GM18951 (cell line): Measurements from ENCODE around the gene DCAF10.
"Not testable (repeated sequence)": the region's sequence is repeated elsewhere in the genome, so short reads cannot be mapped to it uniquely, and the experiment has no call there.

Experiments used
- POLR2A ChIP-seq: IDR thresholded peaks from 4 replicates; pipeline ENCODE4 v1.6.1; 2011; ENCODE audit warnings: mild to moderate bottlenecking; ENCODE audit not compliant: insufficient read length, insufficient read depth; ENCODE audit errors: extremely low read depth
- in situ Hi-C: fragments of 300-500 bp; cut with MboI; formaldehyde crosslinking; loops from one replicate; pipeline ENCODE4 v1.12.0; 2022; ENCODE audit warnings: low sequenced_read_pairs, mixed read lengths, inconsistent platforms; ENCODE audit not compliant: unreplicated experiment

Gene DCAF10

GRCh38 chr9:37806271-37806670 lies 5.7 kb downstream of the DCAF10 start:
- in situ Hi-C loops: no loop called here
- no peak for TF ChIP-seq POLR2A

GRCh38 chr9:37809676-37810075 lies 9.1 kb downstream of the DCAF10 start:
- in situ Hi-C loops: not testable (repeated sequence)

- no peak for TF ChIP-seq POLR2A
- in situ Hi-C loops: no loop called here
Measured at GRCh38 chr9:37811906-37812476, 11.4 kb downstream of the DCAF10 start.

- in situ Hi-C loops: no loop called here
- no peak for TF ChIP-seq POLR2A
Measured at GRCh38 chr9:37812773-37813379, 12.3 kb downstream of the DCAF10 start.

GRCh38 chr9:37818849-37819248 lies 18.3 kb downstream of the DCAF10 start:
- in situ Hi-C loops: no loop called here
- TF ChIP-seq POLR2A: no peak

- in situ Hi-C loops: no loop called here
- TF ChIP-seq POLR2A: no peak
Measured at GRCh38 chr9:37820142-37820541, 19.5 kb downstream of the DCAF10 start.

- in situ Hi-C loops: not testable (repeated sequence)
Measured at GRCh38 chr9:37825174-37825573, 24.6 kb downstream of the DCAF10 start.

- in situ Hi-C loops: no loop called here
- TF ChIP-seq POLR2A: no peak
Measured at GRCh38 chr9:37827483-37828165, 27.0 kb downstream of the DCAF10 start.

GRCh38 chr9:37835821-37836220 lies 35.2 kb downstream of the DCAF10 start:
- in situ Hi-C loops: no loop called here

GRCh38 chr9:37836386-37836785 lies 35.8 kb downstream of the DCAF10 start:
- TF ChIP-seq POLR2A: no peak

More at GRCh38 chr9:37835821-37836220, 35.2 kb downstream of the DCAF10 start:
- TF ChIP-seq POLR2A: no peak

GRCh38 chr9:37839496-37840461 lies 39.2 kb downstream of the DCAF10 start:
- no peak for TF ChIP-seq POLR2A
- in situ Hi-C loops: no loop called here

More at GRCh38 chr9:37836386-37836785, 35.8 kb downstream of the DCAF10 start:
- in situ Hi-C loops: no loop called here

- in situ Hi-C loops: no loop called here
- TF ChIP-seq POLR2A: no peak
Measured at GRCh38 chr9:37840560-37841194, 40.1 kb downstream of the DCAF10 start.

- no peak for TF ChIP-seq POLR2A
- in situ Hi-C loops: no loop called here
Measured at GRCh38 chr9:37852222-37852621, 51.6 kb downstream of the DCAF10 start.

- TF ChIP-seq POLR2A: no peak
- in situ Hi-C loops: no loop called here
Measured at GRCh38 chr9:37856551-37856950, 56.0 kb downstream of the DCAF10 start.
